Effector memory CD4-positive, alpha-beta T cell (primary cell): ENCODE measurements around the gene ARHGAP24.

Experiments used
- DNase-seq, 3 donors: peaks; one replicate each; pipeline ENCODE4 v3.0.0-alpha.2; 2020
- H3K27ac ChIP-seq: 2 replicates; pipeline ENCODE4 v1.7.0; 2013; ENCODE audit warnings: mild to moderate bottlenecking, low read length, moderate library complexity; ENCODE audit not compliant: insufficient read depth, poor library complexity, severe bottlenecking
- H3K27me3 ChIP-seq: replicated peaks from 2 replicates; pipeline ENCODE4 v1.7.0; 2013; ENCODE audit warnings: mild to moderate bottlenecking, low read length; ENCODE audit not compliant: insufficient read depth, control insufficient read depth, poor library complexity, severe bottlenecking
- H3K36me3 ChIP-seq: 2 replicates; pipeline ENCODE4 v1.7.0; 2013; ENCODE audit warnings: mild to moderate bottlenecking, low read length, moderate library complexity; ENCODE audit not compliant: control insufficient read depth, insufficient read depth
- H3K4me1 ChIP-seq: 2 replicates; pipeline ENCODE4 v1.7.0; 2013; ENCODE audit warnings: low read length, mild to moderate bottlenecking; ENCODE audit not compliant: control insufficient read depth, insufficient read depth, poor library complexity, severe bottlenecking
- H3K4me3 ChIP-seq: 2 replicates; pipeline ENCODE4 v1.7.0; 2013; ENCODE audit warnings: low read length, low read depth, mild to moderate bottlenecking; ENCODE audit not compliant: insufficient read depth, poor library complexity, severe bottlenecking
- H3K9me3 ChIP-seq: 2 replicates; pipeline ENCODE4 v1.7.0; 2013; ENCODE audit warnings: mild to moderate bottlenecking, low read length, moderate library complexity; ENCODE audit not compliant: control insufficient read depth

ARHGAP24 gene

DNA sequence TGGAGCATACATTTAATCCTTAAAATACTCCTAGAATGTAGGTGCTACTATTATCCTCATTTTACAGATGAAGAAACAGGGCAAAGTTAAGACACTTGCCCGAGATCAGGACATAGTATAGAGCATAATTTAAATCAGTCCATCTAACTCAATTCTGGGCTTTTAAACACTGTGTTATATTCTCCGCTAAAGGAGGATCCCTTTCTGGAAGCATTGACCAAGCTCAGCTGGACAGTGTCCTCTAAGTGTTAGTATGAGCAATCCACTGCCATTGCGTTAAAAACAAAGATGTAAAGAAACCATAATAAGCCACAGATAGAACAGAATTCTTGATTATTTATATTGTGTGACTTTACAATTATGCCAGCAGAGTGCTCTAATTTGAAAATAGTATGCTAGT lies 207.0 kb downstream of the ARHGAP24 start:
- H3K9me3 ChIP-seq: no peaks in the 10 kb centered on the region
- no peak overlapping the region for H3K27ac ChIP-seq
- no peaks in the 10 kb centered on the region for H3K4me1 ChIP-seq
- DNase-seq: no peak
- no peaks in the 10 kb centered on the region for H3K27me3 ChIP-seq
- no peak overlapping the region for H3K4me3 ChIP-seq
- H3K36me3 ChIP-seq: no peaks in the 10 kb centered on the region

DNA sequence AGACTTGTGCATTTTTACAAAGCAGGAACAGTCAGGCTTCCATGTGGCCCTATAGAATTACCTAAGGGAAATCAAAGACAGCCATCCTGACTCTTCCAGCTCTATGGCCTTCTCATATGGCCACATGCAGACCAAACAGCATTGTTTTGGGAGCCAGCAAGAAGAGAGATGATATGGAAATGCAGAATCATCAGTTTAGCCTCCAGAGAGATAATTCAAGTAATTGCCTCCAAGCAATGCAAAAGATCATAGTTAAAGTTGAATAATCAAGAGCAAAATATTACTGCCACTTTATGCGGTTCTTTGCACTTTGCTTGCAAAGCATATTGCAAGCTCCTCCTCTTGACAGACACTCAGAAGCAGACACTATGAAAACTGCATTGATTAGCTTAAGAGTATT lies 207.4 kb downstream of the ARHGAP24 start:
- no peaks in the 10 kb centered on the region for H3K36me3 ChIP-seq
- H3K27me3 ChIP-seq: no peaks in the 10 kb centered on the region
- no peak overlapping the region for H3K27ac ChIP-seq
- DNase-seq: no peak
- no peaks in the 10 kb centered on the region for H3K4me1 ChIP-seq
- H3K9me3 ChIP-seq: no peaks in the 10 kb centered on the region
- no peak overlapping the region for H3K4me3 ChIP-seq

DNA sequence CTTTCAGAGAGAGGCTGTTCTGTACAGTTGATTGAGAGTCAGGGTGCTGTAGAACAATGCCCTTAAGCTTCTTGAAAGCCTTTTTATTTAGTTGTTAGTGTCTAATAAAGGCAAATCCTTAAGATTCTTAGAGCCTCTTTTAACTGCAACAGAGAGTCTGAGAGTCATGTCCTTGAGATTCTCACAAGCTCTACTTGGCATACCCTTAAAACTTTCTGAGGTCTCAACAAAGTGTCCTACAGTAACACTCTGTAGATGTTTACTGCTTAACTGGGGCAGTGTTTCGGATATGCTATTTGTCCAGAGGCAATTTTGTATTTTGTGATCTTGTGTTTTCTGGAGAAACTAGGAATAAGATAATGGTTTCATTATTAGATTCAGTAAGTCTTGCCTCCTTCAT lies 209.7 kb downstream of the ARHGAP24 start:
- no peak for DNase-seq
- Histone ChIP-seq H3K36me3 (no peaks in the 10 kb centered on the region), H3K27ac (no peak overlapping the region), H3K4me3 (no peak overlapping the region), H3K4me1 (no peaks in the 10 kb centered on the region), H3K27me3 (no peaks in the 10 kb centered on the region), H3K9me3 (no peaks in the 10 kb centered on the region)

DNA sequence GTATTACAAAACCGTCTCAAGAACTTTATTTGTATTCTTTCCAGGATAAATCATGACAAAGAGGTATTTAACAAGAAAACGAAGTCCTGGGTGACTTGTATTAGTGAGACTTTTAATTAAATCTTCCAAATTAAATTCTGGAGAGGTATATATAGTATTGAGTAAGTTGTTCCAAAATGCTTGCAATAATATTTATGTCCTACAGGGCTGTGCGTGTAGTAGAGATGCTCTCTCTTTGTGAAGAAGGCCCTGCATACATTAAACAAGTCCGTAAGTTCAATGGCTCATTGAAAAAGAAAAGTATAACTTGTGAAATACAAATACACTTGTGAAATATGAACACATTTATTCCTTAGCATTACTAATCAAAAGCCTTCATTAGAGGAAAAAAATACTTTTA lies 211.4 kb downstream of the ARHGAP24 start:
- H3K36me3 ChIP-seq: no peaks in the 10 kb centered on the region
- H3K27me3 ChIP-seq: no peaks in the 10 kb centered on the region
- H3K4me3 ChIP-seq: no peak overlapping the region
- H3K9me3 ChIP-seq: no peaks in the 10 kb centered on the region
- no peak overlapping the region for H3K27ac ChIP-seq
- no peak for DNase-seq
- no peaks in the 10 kb centered on the region for H3K4me1 ChIP-seq

DNA sequence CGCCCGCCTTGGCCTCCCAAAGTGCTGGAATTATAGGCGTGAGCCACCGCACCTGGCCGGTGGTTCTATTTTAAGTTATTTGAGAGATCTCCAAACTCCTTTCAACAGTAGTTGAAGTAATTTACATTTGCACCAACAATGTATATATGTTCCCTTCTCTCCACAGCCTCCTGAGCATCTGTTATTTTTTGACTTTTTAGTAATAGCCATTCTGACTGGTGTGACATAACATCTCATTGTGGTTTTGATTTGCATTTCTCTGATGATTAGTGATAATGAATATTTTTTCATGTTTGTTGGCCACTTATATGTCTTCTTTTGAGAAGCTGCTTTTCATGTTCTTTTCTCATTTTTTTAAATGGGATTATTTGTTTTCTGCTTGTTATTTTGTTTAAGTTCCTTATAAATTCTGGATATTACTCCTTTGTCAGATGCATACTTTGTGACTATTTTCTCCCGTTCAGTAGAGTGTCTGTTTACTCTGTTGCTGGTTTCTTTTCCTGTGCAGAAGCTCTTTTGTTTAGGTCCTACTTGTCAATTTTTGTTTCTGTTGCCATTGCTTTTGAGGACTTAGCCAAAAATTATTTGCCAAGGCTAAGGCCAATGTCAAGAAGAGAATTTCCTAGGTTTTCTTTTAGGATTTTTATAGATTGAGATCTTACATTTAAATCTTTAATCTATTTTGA lies 213.2 kb downstream of the ARHGAP24 start:
- H3K27me3 ChIP-seq: no peaks in the 10 kb centered on the region
- H3K4me3 ChIP-seq: no peak overlapping the region
- DNase-seq: no peak
- no peaks in the 10 kb centered on the region for H3K4me1 ChIP-seq
- H3K36me3 ChIP-seq: no peaks in the 10 kb centered on the region
- H3K27ac ChIP-seq: no peak overlapping the region
- no peaks in the 10 kb centered on the region for H3K9me3 ChIP-seq

DNA sequence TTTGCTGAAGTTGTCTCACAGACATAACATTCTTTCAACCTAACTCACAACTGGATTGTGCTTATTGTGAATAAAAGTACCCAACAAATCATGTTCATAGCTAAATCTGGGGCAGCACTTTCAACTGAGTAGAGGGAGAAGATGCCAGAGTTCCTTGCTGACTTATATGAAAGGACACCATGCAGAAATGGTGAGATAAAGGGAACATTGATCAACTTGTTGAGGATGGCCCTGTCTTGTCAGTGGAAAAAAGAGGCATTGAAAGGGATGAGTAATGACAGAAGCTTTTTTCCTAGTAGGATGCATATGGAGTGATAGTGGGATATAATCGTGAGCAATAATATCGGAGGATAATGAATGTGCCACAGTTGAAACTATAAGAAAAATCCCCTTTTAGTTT lies 221.7 kb downstream of the ARHGAP24 start:
- no peak overlapping the region for H3K27ac ChIP-seq
- no peaks in the 10 kb centered on the region for H3K9me3 ChIP-seq
- DNase-seq: no peak
- H3K27me3 ChIP-seq: no peaks in the 10 kb centered on the region
- no peak overlapping the region for H3K4me3 ChIP-seq
- H3K4me1 ChIP-seq: no peaks in the 10 kb centered on the region
- H3K36me3 ChIP-seq: no peaks in the 10 kb centered on the region

DNA sequence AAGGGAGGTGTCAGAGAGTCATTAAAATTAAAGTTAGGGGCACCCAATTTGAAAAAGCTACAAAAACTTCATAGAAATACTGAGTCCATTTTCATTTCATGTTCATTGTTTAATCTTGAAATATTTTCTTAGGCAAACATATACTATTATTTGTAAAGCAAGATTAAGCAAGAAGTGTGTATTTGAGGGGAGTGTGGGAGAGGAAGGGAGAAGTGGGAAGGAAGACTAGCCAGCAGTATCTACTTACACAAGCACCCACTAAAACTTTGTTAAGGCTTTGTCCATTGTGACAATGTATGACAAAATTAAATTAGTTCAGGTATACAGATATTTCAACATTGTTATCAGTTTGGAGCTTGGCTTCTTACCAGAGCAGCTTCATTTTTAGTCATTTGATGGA lies 222.9 kb downstream of the ARHGAP24 start:
- H3K4me1 ChIP-seq: no peaks in the 10 kb centered on the region
- no peaks in the 10 kb centered on the region for H3K27me3 ChIP-seq
- DNase-seq: no peak
- H3K27ac ChIP-seq: no peak overlapping the region
- H3K4me3 ChIP-seq: no peak overlapping the region
- H3K36me3 ChIP-seq: no peaks in the 10 kb centered on the region
- H3K9me3 ChIP-seq: no peaks in the 10 kb centered on the region

DNA sequence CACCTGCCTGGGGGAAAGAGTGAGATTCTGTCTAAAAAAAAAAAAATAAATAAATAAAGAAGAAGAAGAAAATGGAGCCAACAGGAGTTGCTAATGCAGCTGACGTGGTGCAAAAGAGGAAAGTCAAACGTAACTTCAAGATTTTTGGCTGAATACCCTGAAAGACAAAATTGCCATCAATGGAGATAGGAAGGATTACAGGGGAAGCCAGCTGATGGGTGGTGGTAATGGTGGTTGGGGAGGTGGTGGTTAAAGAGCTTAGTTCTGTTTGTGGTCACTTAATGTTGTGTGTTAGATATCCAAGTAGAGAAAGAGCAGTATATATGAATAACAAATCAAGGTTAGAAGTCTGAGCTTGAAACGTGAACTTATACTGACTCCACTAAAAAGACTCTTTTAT lies 225.4 kb downstream of the ARHGAP24 start:
- no peak for DNase-seq
- H3K4me1 ChIP-seq: no peaks in the 10 kb centered on the region
- no peaks in the 10 kb centered on the region for H3K27me3 ChIP-seq
- H3K36me3 ChIP-seq: no peaks in the 10 kb centered on the region
- no peaks in the 10 kb centered on the region for H3K9me3 ChIP-seq
- H3K4me3 ChIP-seq: no peak overlapping the region
- H3K27ac ChIP-seq: no peak overlapping the region

DNA sequence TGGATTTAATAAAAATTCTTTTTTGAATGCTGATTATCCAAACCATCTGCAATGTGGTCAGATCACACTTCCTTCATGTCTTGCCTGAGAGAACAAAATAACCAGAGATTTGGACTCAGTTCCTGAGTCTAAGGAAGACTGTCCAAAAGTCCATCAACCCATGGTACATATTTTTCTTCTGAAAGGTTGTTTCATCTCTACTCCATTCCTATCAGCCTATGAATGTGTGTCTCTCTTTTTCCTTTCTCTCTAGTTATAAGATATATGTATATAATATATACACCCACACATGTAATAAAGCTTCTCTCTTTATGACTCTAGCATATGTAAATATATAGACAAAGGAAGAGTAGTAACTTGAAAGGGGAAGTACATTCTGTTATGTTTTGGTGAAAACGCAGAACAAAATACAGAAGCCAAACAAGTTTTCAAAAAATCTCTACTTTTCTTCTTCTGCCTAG lies 226.9 kb downstream of the ARHGAP24 start:
- Histone ChIP-seq H3K36me3 (no peaks in the 10 kb centered on the region), H3K9me3 (no peaks in the 10 kb centered on the region), H3K4me1 (no peaks in the 10 kb centered on the region), H3K27ac (no peak overlapping the region), H3K27me3 (no peaks in the 10 kb centered on the region), H3K4me3 (no peak overlapping the region)
- no peak for DNase-seq

DNA sequence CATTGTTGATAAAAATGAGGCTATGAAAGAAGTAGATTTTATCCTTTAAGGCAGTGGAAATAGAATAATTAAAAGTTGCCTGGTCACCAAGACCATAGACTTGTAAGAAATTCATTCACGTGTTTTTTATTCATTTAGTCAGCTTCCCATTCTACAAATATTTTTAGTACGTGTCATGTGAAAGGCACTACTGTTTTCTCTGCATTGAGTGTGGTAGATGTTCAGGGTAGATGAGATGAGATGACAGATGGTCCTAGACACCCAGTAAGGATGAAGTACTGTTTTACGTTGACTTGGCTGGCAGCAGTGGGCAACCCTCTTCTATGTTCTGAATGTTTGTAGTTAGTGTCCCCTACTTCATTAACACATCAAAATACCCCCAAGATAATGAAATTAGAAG lies 228.1 kb downstream of the ARHGAP24 start:
- Histone ChIP-seq H3K27ac (no peak overlapping the region), H3K4me1 (no peaks in the 10 kb centered on the region), H3K36me3 (no peaks in the 10 kb centered on the region), H3K27me3 (no peaks in the 10 kb centered on the region), H3K4me3 (no peak overlapping the region), H3K9me3 (no peaks in the 10 kb centered on the region)
- DNase-seq: no peak
